ENCODE results near the gene NDUFB6. TPM values are rescaled to one million over a fixed set of nuclear protein-coding genes. Genes with fewer than 3 reads are reported as not detected.
"Not testable (repeated sequence)": the region's sequence is repeated elsewhere in the genome, so short reads cannot be mapped to it uniquely, and the experiment has no call there.

The NDUFB6 gene
- total RNA-seq, 1 donor from 2014 or later = 43.9 TPM

DNA sequence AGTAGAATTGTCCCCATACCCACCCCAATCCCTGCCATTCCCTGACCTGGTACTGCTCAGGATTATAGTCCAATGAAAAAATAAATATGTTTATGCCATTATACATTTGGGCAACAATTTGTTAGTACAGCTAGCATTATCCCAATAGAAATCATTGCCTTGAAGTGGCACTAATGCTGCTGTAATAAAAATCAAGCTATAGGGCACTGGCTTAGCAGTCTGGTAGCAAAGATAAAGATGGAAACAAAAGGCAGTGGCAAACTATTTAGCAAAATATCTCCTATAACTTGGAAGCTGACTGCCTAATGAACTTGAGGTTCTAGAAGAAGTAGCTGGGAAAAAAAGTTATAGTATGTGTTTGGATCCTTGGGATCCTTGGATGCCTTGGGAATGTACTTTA lies 18.4 kb downstream of the NDUFB6 start:
- Mint-ChIP-seq H3K27me3 (ENCODE audit: low read depth) (no peaks in the 10 kb centered on the region), H3K36me3 (ENCODE audit: low read depth) (peaks cover 18% of the 10 kb centered on the region), H3K4me3 (ENCODE audit: low read depth) (no peak overlapping the region), H3K4me1 (ENCODE audit: low read depth) (peaks cover 19% of the 10 kb centered on the region), H3K27ac (no peak overlapping the region), H3K9me3 (no peaks in the 10 kb centered on the region)
- intact Hi-C loops (cut with micrococcal nuclease) = loop anchor here (5.0 kb wide), 1 partner anchor 1207 kb away; no protein-coding TSS in a partner anchor
- no peak for DNase-seq (ENCODE audit: low spot score)

DNA sequence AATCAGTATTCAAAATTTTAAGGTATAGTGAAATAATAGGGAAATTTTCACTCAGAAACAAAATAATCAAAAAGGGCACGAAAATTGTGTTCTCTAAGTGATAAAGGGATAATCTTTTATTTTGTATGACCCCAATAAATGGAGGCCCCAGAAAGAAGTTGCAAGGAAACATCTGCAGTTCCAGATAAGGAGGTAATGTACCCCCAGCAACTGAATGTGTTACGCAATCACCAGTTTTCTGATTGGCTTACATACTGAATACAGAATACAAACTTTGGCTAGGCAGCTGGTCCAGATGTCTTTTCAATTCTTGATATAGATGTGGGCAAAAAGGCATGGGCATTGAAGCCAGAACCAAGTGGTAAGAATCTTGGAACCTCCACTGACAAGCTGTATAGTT lies 18.9 kb downstream of the NDUFB6 start:
- no peak for DNase-seq (ENCODE audit: low spot score)
- intact Hi-C loops (cut with micrococcal nuclease) = loop anchor here (5.0 kb wide), 1 partner anchor 1207 kb away; no protein-coding TSS in a partner anchor
- Mint-ChIP-seq H3K27ac (no peak overlapping the region), H3K4me3 (ENCODE audit: low read depth) (peak overlapping the region; percentile 91), H3K9me3 (no peaks in the 10 kb centered on the region), H3K4me1 (ENCODE audit: low read depth) (peaks cover 21% of the 10 kb centered on the region), H3K27me3 (ENCODE audit: low read depth) (no peaks in the 10 kb centered on the region), H3K36me3 (ENCODE audit: low read depth) (peaks cover 18% of the 10 kb centered on the region)

DNA sequence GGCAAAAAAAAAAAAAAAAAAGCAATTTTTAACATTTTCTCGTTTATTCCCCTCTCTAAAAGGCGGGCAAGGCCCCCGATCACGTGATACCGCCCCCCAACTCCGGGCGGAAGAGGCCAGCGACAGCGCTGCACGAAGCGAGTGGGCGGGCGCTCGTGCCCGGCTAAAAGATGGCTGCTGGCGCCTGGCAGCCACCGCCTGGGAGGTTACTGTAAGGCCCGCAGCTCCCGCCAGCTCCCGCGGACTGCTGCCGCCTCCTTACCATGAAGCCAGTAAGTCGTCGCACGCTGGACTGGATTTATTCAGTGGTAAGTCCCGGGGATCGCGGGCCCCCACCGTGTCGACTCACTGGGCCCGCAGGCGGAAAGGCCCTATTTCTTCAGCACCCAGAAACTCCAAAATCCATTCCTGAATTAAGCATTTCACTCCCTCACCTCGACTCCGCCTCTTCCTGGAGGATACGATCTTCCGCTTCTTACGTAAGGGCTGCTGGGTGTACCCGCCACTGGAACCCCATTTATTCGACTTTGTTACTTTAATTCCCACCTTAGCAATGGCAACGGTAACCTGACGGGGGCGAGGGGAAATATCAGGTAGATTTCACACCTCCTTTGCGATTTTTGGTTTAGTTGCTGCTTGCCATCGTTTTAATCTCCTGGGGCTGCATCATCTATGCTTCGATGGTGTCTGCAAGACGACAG lies 20.6 kb downstream of the NDUFB6 start, which contains the start of the genes SMIM27 and TOPORS:
SMIM27 (plus strand) TSS at position 156 of the 701 bp plus-strand sequence; CDS start at position 264, 108 bp downstream.
TOPORS (minus strand) TSS at position 415 of the 701 bp plus-strand sequence; CDS start at position 265, 150 bp downstream.
- H3K4me3 Mint-ChIP-seq (ENCODE audit: low read depth) = peak within 1 kb of the TSS; percentile 91
- peak within 1 kb of the TSS; percentile 97 for H3K27ac Mint-ChIP-seq
- intact Hi-C loops (cut with micrococcal nuclease) = loop anchor here (1.0 to 5.0 kb wide), 2 partner anchors 473 to 1205 kb away; partner anchors contain the start of gene DNAJA1
- H3K36me3 Mint-ChIP-seq (ENCODE audit: low read depth) = peaks cover 24% of the 10 kb centered on the region
- DNase-seq (ENCODE audit: low spot score) = peak; percentile 83
- peaks cover 30% of the 10 kb centered on the region for H3K4me1 Mint-ChIP-seq (ENCODE audit: low read depth)
- no peaks in the 10 kb centered on the region for H3K9me3 Mint-ChIP-seq
- no peaks in the 10 kb centered on the region for H3K27me3 Mint-ChIP-seq (ENCODE audit: low read depth)

DNA sequence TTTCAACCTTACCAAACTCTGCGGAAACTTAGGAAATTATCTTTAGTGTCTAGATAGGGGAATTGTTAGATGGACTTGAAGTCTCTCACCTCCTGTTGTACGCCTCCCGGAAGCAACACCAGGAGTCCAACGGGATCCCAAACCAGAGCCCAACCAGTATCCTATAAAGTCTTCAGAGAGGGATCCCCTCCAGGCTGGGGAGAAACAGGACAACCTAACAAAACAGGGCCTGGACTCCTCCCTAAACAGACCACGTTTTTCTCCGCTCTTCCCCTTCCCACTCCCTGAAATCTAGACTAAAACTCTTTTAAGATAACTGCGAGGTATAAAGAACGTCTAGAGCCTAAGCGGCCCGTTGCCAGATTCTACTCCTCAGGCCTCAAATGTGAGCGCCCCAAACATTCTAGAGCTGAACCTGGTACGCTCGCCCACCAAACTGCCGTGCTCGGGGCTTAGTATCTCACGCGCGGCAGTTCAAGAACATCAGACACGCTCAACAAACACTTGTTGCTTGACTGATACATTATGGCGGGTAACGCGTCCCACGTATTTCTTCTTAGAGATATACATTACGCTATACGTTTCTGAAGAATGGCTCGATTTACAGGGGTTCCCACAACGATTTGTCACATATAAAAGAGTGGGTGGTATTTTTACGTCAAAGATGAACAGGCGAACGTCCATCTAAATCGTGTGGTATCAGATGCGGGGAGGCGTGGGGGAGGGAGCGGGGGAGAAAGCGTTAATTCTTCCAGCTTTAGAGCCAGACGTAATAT lies 21.5 kb downstream of the NDUFB6 start:
- Mint-ChIP-seq H3K4me1 (ENCODE audit: low read depth) (peaks cover 33% of the 10 kb centered on the region), H3K36me3 (ENCODE audit: low read depth) (peaks cover 29% of the 10 kb centered on the region), H3K9me3 (no peaks in the 10 kb centered on the region), H3K4me3 (ENCODE audit: low read depth) (peak overlapping the region; percentile 91), H3K27me3 (ENCODE audit: low read depth) (no peaks in the 10 kb centered on the region), H3K27ac (peak overlapping the region; percentile 97)
- intact Hi-C loops (cut with micrococcal nuclease) = loop anchor here (1.0 to 5.0 kb wide), 6 partner anchors 21 to 1204 kb away; partner anchors contain the start of genes ACO1, APTX, DNAJA1 and RIGI
- peak; percentile 43 for DNase-seq (ENCODE audit: low spot score)

DNA sequence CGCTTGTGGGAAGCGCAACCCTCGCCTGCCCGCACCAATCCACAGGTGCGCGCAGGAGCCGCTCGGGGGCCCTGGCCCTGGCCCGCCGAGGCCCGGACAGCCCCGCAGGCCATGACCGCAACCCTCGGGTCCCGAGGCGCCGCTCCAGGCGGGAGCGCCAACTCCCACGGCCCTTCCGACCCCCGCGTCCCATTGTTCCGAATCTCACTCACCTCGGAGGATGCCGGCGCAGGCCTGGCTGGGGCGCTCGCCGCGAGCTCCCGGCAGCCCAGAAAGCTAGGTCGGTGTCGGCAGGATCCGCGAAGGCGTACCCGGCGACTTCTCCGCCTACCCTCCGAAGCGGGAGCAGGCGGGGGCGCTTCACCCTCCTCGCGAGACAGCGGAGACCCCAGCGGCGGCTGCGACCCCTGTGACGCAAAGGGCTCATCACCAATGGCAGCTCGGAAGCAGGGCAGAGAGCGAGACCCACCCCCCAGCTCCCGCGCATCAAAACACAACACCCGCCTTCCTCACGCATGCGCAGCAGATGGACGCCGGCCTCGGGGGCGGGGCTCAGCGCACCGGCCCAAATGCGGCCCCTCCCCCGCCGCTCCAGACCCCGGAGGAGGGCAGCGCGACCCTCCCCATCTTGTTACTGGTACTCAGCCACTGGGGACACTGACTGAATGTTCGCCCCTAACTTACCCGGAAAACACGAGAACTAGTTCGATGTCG lies 22.2 kb downstream of the NDUFB6 start:
- intact Hi-C loops (cut with micrococcal nuclease) = loop anchor here (1.0 to 5.0 kb wide), 5 partner anchors 22 to 1203 kb away; partner anchors contain the start of genes ACO1, APTX and RIGI
- H3K36me3 Mint-ChIP-seq (ENCODE audit: low read depth) = peaks cover 31% of the 10 kb centered on the region
- H3K27ac Mint-ChIP-seq = peak overlapping the region; percentile 97
- H3K4me3 Mint-ChIP-seq (ENCODE audit: low read depth) = peak overlapping the region; percentile 91
- no peaks in the 10 kb centered on the region for H3K9me3 Mint-ChIP-seq
- no peaks in the 10 kb centered on the region for H3K27me3 Mint-ChIP-seq (ENCODE audit: low read depth)
- DNase-seq (ENCODE audit: low spot score) = peak; percentile 90
- peaks cover 34% of the 10 kb centered on the region for H3K4me1 Mint-ChIP-seq (ENCODE audit: low read depth)

DNA sequence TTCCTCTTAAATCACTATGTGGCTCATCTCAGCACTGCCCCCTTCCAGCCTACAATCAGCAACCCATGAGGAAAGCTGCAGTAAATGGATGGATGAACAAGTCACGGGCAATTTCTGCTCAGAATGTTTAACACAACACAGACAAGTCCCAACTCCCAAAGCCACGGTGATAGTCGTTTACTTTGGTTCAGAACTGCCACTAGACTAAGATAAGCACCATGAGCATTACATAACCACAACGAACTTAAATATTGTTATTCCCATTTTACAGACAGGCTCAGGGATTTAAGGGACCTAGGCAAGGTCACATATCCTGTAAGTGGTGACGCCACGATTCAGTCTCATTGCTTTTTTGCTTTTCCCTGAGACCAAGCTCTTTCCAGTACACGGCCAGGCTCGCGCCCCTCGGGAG lies 22.8 kb downstream of the NDUFB6 start:
- H3K4me1 Mint-ChIP-seq (ENCODE audit: low read depth) = peaks cover 34% of the 10 kb centered on the region
- H3K27ac Mint-ChIP-seq = peak overlapping the region; percentile 60
- H3K4me3 Mint-ChIP-seq (ENCODE audit: low read depth) = peak overlapping the region; percentile 91
- H3K9me3 Mint-ChIP-seq = no peaks in the 10 kb centered on the region
- no peaks in the 10 kb centered on the region for H3K27me3 Mint-ChIP-seq (ENCODE audit: low read depth)
- intact Hi-C loops (cut with micrococcal nuclease) = loop anchor here (5.0 kb wide), 1 partner anchor 1203 kb away; no protein-coding TSS in a partner anchor
- DNase-seq (ENCODE audit: low spot score) = no peak
- peaks cover 32% of the 10 kb centered on the region for H3K36me3 Mint-ChIP-seq (ENCODE audit: low read depth)

DNA sequence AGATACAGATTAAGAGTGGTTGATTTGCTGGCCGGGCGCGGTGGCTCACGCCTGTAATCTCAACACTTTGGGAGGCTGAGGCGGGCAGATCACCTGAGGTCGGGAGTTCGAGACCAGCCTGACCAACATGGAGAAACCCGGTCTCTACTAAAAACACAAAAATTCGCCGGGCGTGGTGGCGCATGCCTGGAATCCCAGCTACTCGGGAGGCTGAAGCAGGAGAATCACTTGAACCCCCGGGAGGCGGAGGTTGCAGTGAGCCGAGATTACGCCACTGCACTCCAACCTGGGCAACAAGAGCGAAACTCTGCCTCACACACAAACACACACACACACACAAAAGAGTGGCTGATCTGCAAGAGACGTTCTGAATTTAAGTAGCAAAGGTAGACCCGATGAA lies 24.7 kb downstream of the NDUFB6 start:
- peaks cover 29% of the 10 kb centered on the region for H3K4me1 Mint-ChIP-seq (ENCODE audit: low read depth)
- H3K4me3 Mint-ChIP-seq (ENCODE audit: low read depth); H3K9me3 Mint-ChIP-seq; H3K27me3 Mint-ChIP-seq (ENCODE audit: low read depth); H3K27ac Mint-ChIP-seq; intact Hi-C loops (cut with micrococcal nuclease); DNase-seq (ENCODE audit: low spot score): not testable (repeated sequence)
- peaks cover 41% of the 10 kb centered on the region for H3K36me3 Mint-ChIP-seq (ENCODE audit: low read depth)

DNA sequence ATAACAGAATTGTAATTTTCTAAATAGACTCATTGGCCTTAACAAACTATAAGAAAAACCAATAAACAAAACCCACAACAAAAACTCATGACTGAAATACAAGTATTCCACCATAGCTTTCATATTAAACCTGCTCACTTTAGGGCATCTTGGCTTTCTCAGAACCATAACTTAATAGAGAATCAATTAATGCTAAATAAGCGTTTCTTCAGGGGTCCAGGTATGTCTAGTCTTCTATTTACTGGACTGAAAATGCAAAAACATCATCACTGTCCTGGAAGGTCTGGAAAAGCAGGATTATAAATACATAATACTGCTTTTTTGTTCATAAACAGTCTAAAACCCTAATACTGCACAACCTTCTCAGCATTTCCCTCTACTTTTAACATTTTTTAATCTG lies 27.1 kb downstream of the NDUFB6 start:
- Mint-ChIP-seq H3K4me3 (ENCODE audit: low read depth) (no peak overlapping the region), H3K4me1 (ENCODE audit: low read depth) (peaks cover 25% of the 10 kb centered on the region), H3K36me3 (ENCODE audit: low read depth) (peaks cover 55% of the 10 kb centered on the region), H3K27ac (no peak overlapping the region), H3K9me3 (no peaks in the 10 kb centered on the region), H3K27me3 (ENCODE audit: low read depth) (no peaks in the 10 kb centered on the region)
- intact Hi-C loops (cut with micrococcal nuclease) = no loop called here
- no peak for DNase-seq (ENCODE audit: low spot score)

DNA sequence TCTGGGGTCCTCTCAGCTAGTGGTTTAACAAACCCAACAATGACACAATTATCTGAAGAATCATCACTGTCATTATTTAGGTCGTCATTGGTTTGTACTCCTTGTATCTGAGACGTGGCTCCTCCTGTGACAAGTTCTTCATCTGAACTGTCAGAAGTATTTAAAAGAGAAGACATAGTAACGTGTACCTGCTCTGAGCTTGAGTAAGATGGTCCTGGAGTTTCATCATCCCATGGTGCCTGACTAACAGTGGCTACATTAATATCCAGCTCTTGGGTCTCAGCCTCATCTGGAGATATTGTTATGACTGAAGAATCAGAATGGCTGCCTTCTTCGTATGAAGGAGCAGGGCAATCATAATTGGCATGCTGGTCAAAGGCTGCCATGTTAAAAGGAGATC lies 29.9 kb downstream of the NDUFB6 start:
- Mint-ChIP-seq H3K9me3 (no peaks in the 10 kb centered on the region), H3K4me3 (ENCODE audit: low read depth) (no peak overlapping the region), H3K27ac (no peak overlapping the region), H3K4me1 (ENCODE audit: low read depth) (peaks cover 7% of the 10 kb centered on the region), H3K27me3 (ENCODE audit: low read depth) (no peaks in the 10 kb centered on the region), H3K36me3 (ENCODE audit: low read depth) (peaks cover 43% of the 10 kb centered on the region)
- intact Hi-C loops (cut with micrococcal nuclease) = loop anchor here (5.0 kb wide), 1 partner anchor 39 kb away; no protein-coding TSS in a partner anchor
- no peak for DNase-seq (ENCODE audit: low spot score)

DNA sequence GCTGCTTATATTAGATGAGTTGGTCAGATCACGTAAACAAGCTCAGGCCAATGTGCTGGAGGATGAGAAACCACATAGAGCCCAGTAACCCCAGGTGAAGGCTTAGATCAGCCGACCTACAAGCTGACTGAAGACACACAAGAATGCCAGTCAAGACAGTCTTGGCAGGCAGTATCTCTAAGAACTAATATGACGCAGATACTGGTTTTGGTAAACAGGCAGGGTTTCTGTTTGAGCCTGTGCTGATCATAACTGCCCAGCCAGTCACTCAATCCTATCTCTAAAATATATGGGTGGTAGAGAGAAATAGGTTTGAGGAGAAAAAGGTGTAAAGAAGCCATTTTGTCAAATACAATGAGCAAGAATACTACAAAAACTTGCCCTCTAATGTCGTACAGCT lies 39.1 kb downstream of the NDUFB6 start:
- Mint-ChIP-seq H3K27me3 (ENCODE audit: low read depth) (no peaks in the 10 kb centered on the region), H3K36me3 (ENCODE audit: low read depth) (peaks cover 9% of the 10 kb centered on the region), H3K27ac (no peak overlapping the region), H3K4me1 (ENCODE audit: low read depth) (peaks cover 3% of the 10 kb centered on the region), H3K9me3 (no peaks in the 10 kb centered on the region), H3K4me3 (ENCODE audit: low read depth) (no peak overlapping the region)
- intact Hi-C loops (cut with micrococcal nuclease) = no loop called here
- no peak for DNase-seq (ENCODE audit: low spot score)

DNA sequence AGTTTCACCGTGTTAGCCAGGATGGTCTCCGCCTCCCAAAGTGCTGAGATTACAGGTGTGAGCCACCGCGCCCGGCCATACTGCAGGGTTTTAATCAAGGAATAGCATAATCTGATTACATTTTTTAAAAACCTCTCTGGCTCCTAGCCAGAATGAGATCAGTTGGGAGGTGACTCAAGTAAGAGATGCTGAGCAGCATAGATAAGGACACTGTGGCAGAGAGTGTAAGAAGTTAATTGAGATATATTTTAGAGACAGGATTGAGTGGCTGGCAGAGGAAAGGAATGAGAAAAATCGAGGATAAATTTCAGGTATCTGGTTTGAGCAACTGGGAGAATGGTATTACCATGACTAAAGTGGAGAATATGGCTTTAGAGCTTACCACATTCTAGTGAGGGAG lies 39.6 kb downstream of the NDUFB6 start:
- intact Hi-C loops (cut with micrococcal nuclease) = no loop called here
- no peak overlapping the region for H3K4me3 Mint-ChIP-seq (ENCODE audit: low read depth)
- no peaks in the 10 kb centered on the region for H3K9me3 Mint-ChIP-seq
- H3K36me3 Mint-ChIP-seq (ENCODE audit: low read depth) = peaks cover 8% of the 10 kb centered on the region
- DNase-seq (ENCODE audit: low spot score) = no peak
- peaks cover 3% of the 10 kb centered on the region for H3K4me1 Mint-ChIP-seq (ENCODE audit: low read depth)
- H3K27me3 Mint-ChIP-seq (ENCODE audit: low read depth) = no peaks in the 10 kb centered on the region
- no peak overlapping the region for H3K27ac Mint-ChIP-seq

DNA sequence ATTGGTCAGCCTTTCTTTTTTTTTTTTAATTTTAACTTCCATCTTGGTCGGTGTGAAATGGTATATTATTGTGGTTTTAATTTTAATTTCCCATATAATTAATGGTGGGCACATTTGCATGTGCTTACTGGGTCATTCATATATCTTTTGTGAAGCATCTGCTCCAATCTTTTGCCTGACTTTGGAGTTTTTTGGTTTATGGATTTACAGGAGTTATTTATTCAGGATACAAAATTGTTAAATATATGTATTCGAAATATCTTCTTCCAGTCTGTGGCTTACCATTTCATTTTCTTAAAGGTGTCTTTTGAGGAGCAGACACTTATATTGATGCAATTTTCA lies 46.3 kb downstream of the NDUFB6 start:
- Mint-ChIP-seq H3K4me1 (ENCODE audit: low read depth) (peaks cover 31% of the 10 kb centered on the region), H3K27me3 (ENCODE audit: low read depth) (no peaks in the 10 kb centered on the region), H3K27ac (peak overlapping the region; percentile 76), H3K4me3 (ENCODE audit: low read depth) (peak overlapping the region; percentile 89), H3K36me3 (ENCODE audit: low read depth) (peaks cover 29% of the 10 kb centered on the region), H3K9me3 (peaks cover 6% of the 10 kb centered on the region)
- no peak for DNase-seq (ENCODE audit: low spot score)
- intact Hi-C loops (cut with micrococcal nuclease) = loop anchor here (1.0 kb wide), 3 partner anchors 25 to 148 kb away; no protein-coding TSS in a partner anchor
